IPS DF 4.7 (cell line): ENCODE measurements around the gene THBS4.

ENCODE experiments used
- DNase-seq: peaks from one replicate; pipeline ENCODE4 v3.0.0-alpha.2; 2013; ENCODE audit warnings: low spot score; ENCODE audit errors: extremely low read depth

The THBS4 gene

GRCh38 chr5:80043187-80043586 lies 8.0 kb downstream of the THBS4 start:
- DNase-seq, result no peak

GRCh38 chr5:80048084-80048780 lies 13.1 kb downstream of the THBS4 start:
- DNase-seq, result no peak

GRCh38 chr5:80052464-80052863 lies 17.3 kb downstream of the THBS4 start:
- DNase-seq, result no peak

- no peak for DNase-seq
Measured at GRCh38 chr5:80054682-80055081, 19.5 kb downstream of the THBS4 start.

GRCh38 chr5:80055491-80056170 lies 20.5 kb downstream of the THBS4 start:
- DNase-seq, result no peak

- DNase-seq, result no peak
Measured at GRCh38 chr5:80057099-80057498, 22.0 kb downstream of the THBS4 start.

GRCh38 chr5:80057921-80058320 lies 22.8 kb downstream of the THBS4 start:
- DNase-seq, result no peak

GRCh38 chr5:80059354-80059980 lies 24.3 kb downstream of the THBS4 start:
- DNase-seq, result no peak

GRCh38 chr5:80060966-80061365 lies 25.8 kb downstream of the THBS4 start:
- DNase-seq, result no peak

- DNase-seq, result no peak
Measured at GRCh38 chr5:80061547-80061946, 26.4 kb downstream of the THBS4 start.

- no peak for DNase-seq
Measured at GRCh38 chr5:80064124-80064523, 29.0 kb downstream of the THBS4 start.

- DNase-seq, result no peak
Measured at GRCh38 chr5:80067016-80067415, 31.9 kb downstream of the THBS4 start.

- no peak for DNase-seq
Measured at GRCh38 chr5:80067531-80068245, 32.5 kb downstream of the THBS4 start.

- DNase-seq, result no peak
Measured at GRCh38 chr5:80068246-80068636, 33.1 kb downstream of the THBS4 start.

- no peak for DNase-seq
Measured at GRCh38 chr5:80068775-80069174, 33.6 kb downstream of the THBS4 start.

GRCh38 chr5:80069251-80069800 lies 34.2 kb downstream of the THBS4 start:
- DNase-seq, result no peak

GRCh38 chr5:80069918-80070318 lies 34.8 kb downstream of the THBS4 start:
- no peak for DNase-seq

GRCh38 chr5:80070338-80071056 lies 35.3 kb downstream of the THBS4 start:
- no peak for DNase-seq

- no peak for DNase-seq
Measured at GRCh38 chr5:80071510-80072021, 36.4 kb downstream of the THBS4 start.

- DNase-seq, result no peak
Measured at GRCh38 chr5:80072103-80073073, 37.2 kb downstream of the THBS4 start.
